OCI-LY7 (cell line): Measurements from ENCODE around the gene IDI1. TPM values are rescaled to one million over a fixed set of nuclear protein-coding genes. Genes with fewer than 3 reads are reported as not detected.

Experiments
- BruUV-seq: library from RNA; stranded (reverse); fragments of 400-500 nt; replicated peaks from 2 replicates; lab custom pipeline; 2021; lab: Mats Ljungman, UMichigan
- CTCF ChIA-PET: fragments of 300-600 bp; sonication (Branson Sonifier 250); formaldehyde crosslinking; loops from one replicate; lab custom pipeline; 2022; ENCODE audit warnings: antibody characterized with exemption; ENCODE audit not compliant: unreplicated experiment; lab: Charles Lee
- POLR2A ChIA-PET: fragments of 300-600 bp; sonication (Branson Sonifier 250); formaldehyde crosslinking; loops from one replicate; lab custom pipeline; 2022; ENCODE audit warnings: antibody characterized with exemption; lab: Charles Lee
- DNase-seq: peaks from one replicate; pipeline ENCODE4 v3.0.0-alpha.2; 2015; ENCODE audit warnings: low spot score
- H2AFZ ChIP-seq: fragments of 200-600 bp; sonication (generic), shearing (Covaris generic); 2 replicates; pipeline ENCODE4 v1.6.1; 2014; ENCODE audit warnings: mild to moderate bottlenecking, antibody characterized with exemption, low read length, moderate library complexity
- H3K27ac ChIP-seq: fragments of 200-600 bp; sonication (generic); 2 replicates; pipeline ENCODE4 v1.5.1; 2014; ENCODE audit warnings: mixed run types, low read depth, mild to moderate bottlenecking, moderate library complexity, low read length, inconsistent platforms; ENCODE audit not compliant: poor library complexity, severe bottlenecking
- H3K36me3 ChIP-seq: fragments of 200-600 bp; sonication (generic); 2 replicates; pipeline ENCODE4 v1.6.1; 2014; ENCODE audit warnings: mild to moderate bottlenecking, antibody characterized with exemption, low read length, moderate library complexity, mixed read lengths; ENCODE audit not compliant: insufficient read depth
- H3K4me1 ChIP-seq: fragments of 200-600 bp; sonication (generic); 2 replicates; pipeline ENCODE4 v1.5.1; 2014; ENCODE audit warnings: mild to moderate bottlenecking, low read length; ENCODE audit not compliant: insufficient read depth, poor library complexity, severe bottlenecking
- H3K4me2 ChIP-seq: fragments of 200-600 bp; sonication (generic); 2 replicates; pipeline ENCODE4 v1.6.1; 2014; ENCODE audit warnings: mild to moderate bottlenecking, low read length
- H3K4me3 ChIP-seq: fragments of 200-600 bp; sonication (generic); 2 replicates; pipeline ENCODE4 v1.5.1; 2014; ENCODE audit warnings: mild to moderate bottlenecking, low read depth, low read length; ENCODE audit not compliant: poor library complexity, severe bottlenecking
- H3K79me2 ChIP-seq: fragments of 200-600 bp; sonication (generic); 2 replicates; pipeline ENCODE4 v1.6.1; 2016; ENCODE audit warnings: low read depth, mild to moderate bottlenecking, low read length, moderate library complexity, mixed read lengths; ENCODE audit not compliant: insufficient read depth
- H3K9me2 ChIP-seq: fragments of 200-600 bp; sonication (generic); 2 replicates; pipeline ENCODE4 v1.6.1; 2016; ENCODE audit warnings: mild to moderate bottlenecking, low read length, mixed read lengths; ENCODE audit not compliant: insufficient read depth
- H3K9me3 ChIP-seq: fragments of 200-600 bp; sonication (generic); 2 replicates; pipeline ENCODE4 v1.6.1; 2014; ENCODE audit warnings: mild to moderate bottlenecking, mixed run types, low read length, mixed read lengths
- H4K20me1 ChIP-seq: fragments of 200-600 bp; sonication (generic); 2 replicates; pipeline ENCODE4 v1.6.1; 2014; ENCODE audit warnings: mild to moderate bottlenecking, antibody characterized with exemption, low read length, moderate library complexity, mixed read lengths; ENCODE audit not compliant: insufficient read depth
- CTCF ChIP-seq: fragments of 200-600 bp; sonication (generic); conservative IDR thresholded peaks from 2 replicates; pipeline ENCODE4 v1.5.1; 2014; ENCODE audit warnings: mild to moderate bottlenecking, antibody characterized with exemption, low read length, moderate library complexity, mixed read lengths
- EZH2phosphoT487 ChIP-seq: fragments of 200-600 bp; sonication (generic); IDR thresholded peaks from 2 replicates; pipeline ENCODE4 v1.6.1; 2018; ENCODE audit warnings: low read depth, borderline replicate concordance, mild to moderate bottlenecking, mixed run types, antibody characterized with exemption, low read length, moderate library complexity, mixed read lengths
- intact Hi-C: fragments of 100-400 bp; cut with micrococcal nuclease; formaldehyde crosslinking; loops from one replicate; pipeline ENCODE4 v1.10.0; 2022; ENCODE audit not compliant: unreplicated experiment
- total RNA-seq, 2 experiments: library from RNA; depleted of rRNA in 1 of 2; stranded (reverse); fragments of >200 nt in 1 of 2; shearing (Covaris generic) in 1 of 2; gene quantifications; 2 replicates each; pipeline ENCODE4 v1.2.3, GENCODE V29; 2014 to 2022

Gene IDI1
- total RNA-seq, 2 experiments from 2014 or later: 106 to 112 TPM

GRCh38 chr10:1096287-1096889 is 47.5 kb upstream of the IDI1 start:
- Histone ChIP-seq H3K79me2 (no peaks in the 10 kb centered on the region), H4K20me1 (no peaks in the 10 kb centered on the region), H3K4me3 (no peak overlapping the region), H3K9me2 (no peaks in the 10 kb centered on the region), H3K4me2 (no peak overlapping the region), H3K36me3 (peaks cover 71% of the 10 kb centered on the region), H3K9me3 (no peaks in the 10 kb centered on the region), H2AFZ (no peak overlapping the region), H3K4me1 (no peaks in the 10 kb centered on the region), H3K27ac (no peak overlapping the region)
- no peak for DNase-seq
- POLR2A ChIA-PET: no interaction called here
- no peak for TF ChIP-seq CTCF
- no peak for TF ChIP-seq EZH2phosphoT487
- CTCF ChIA-PET: no interaction called here
- BruUV-seq: no TSS peak
- intact Hi-C loops: no loop called here

GRCh38 chr10:1095498-1095897 is 46.6 kb upstream of the IDI1 start:
- Histone ChIP-seq H3K9me2 (no peaks in the 10 kb centered on the region), H3K4me2 (no peak overlapping the region), H3K79me2 (no peaks in the 10 kb centered on the region), H3K9me3 (no peaks in the 10 kb centered on the region), H2AFZ (no peak overlapping the region), H3K4me1 (no peaks in the 10 kb centered on the region), H3K27ac (no peak overlapping the region), H3K4me3 (no peak overlapping the region), H4K20me1 (no peaks in the 10 kb centered on the region), H3K36me3 (peaks cover 76% of the 10 kb centered on the region)
- POLR2A ChIA-PET: no interaction called here
- intact Hi-C loops: no loop called here
- no peak for DNase-seq
- no TSS peak for BruUV-seq
- no peak for TF ChIP-seq CTCF
- no peak for TF ChIP-seq EZH2phosphoT487
- CTCF ChIA-PET: no interaction called here

- Histone ChIP-seq H3K4me1 (no peaks in the 10 kb centered on the region), H4K20me1 (no peaks in the 10 kb centered on the region), H3K79me2 (no peaks in the 10 kb centered on the region), H3K4me2 (no peak overlapping the region), H3K9me2 (no peaks in the 10 kb centered on the region), H3K4me3 (no peak overlapping the region), H3K36me3 (peaks cover 83% of the 10 kb centered on the region), H3K9me3 (no peaks in the 10 kb centered on the region), H3K27ac (no peak overlapping the region), H2AFZ (no peak overlapping the region)
- no peak for TF ChIP-seq EZH2phosphoT487
- no peak for TF ChIP-seq CTCF
- POLR2A ChIA-PET: no interaction called here
- no peak for DNase-seq
- no TSS peak for BruUV-seq
- intact Hi-C loops: no loop called here
- CTCF ChIA-PET: no interaction called here
These were observed 45.5 kb upstream of the IDI1 start for GRCh38 chr10:1094112-1095057.
